Measurements from ENCODE around the gene ANKRD27.

ANKRD27 gene

GRCh38 chr19:32558607-32559228 is 116.3 kb downstream of the ANKRD27 start:
- CTCF ChIA-PET, result no interaction called here
- H3K9me3 Mint-ChIP-seq, result no peaks in the 10 kb centered on the region
- H3K27me3 Mint-ChIP-seq, result no peaks in the 10 kb centered on the region
- DNase-seq, result no peak
- H3K36me3 Mint-ChIP-seq, result no peaks in the 10 kb centered on the region
- H3K4me1 Mint-ChIP-seq, result no peaks in the 10 kb centered on the region
- H3K4me3 Mint-ChIP-seq, result no peak overlapping the region
- H3K27ac Mint-ChIP-seq, result no peak overlapping the region

GRCh38 chr19:32555786-32556185 is 119.2 kb downstream of the ANKRD27 start:
- no peaks in the 10 kb centered on the region for H3K36me3 Mint-ChIP-seq
- no peak for DNase-seq
- no peak overlapping the region for H3K4me3 Mint-ChIP-seq
- H3K4me1 Mint-ChIP-seq, result no peaks in the 10 kb centered on the region
- CTCF ChIA-PET, result interaction anchor here (1.6 kb wide), 1 partner anchor 216 kb away, joined by 4 read pairs; no protein-coding TSS in a partner anchor
- no peaks in the 10 kb centered on the region for H3K9me3 Mint-ChIP-seq
- H3K27me3 Mint-ChIP-seq, result no peaks in the 10 kb centered on the region
- no peak overlapping the region for H3K27ac Mint-ChIP-seq

GRCh38 chr19:32550666-32551065 is 124.3 kb downstream of the ANKRD27 start:
- peaks cover 5% of the 10 kb centered on the region for H3K27me3 Mint-ChIP-seq
- no peak for DNase-seq
- H3K27ac Mint-ChIP-seq, result no peak overlapping the region
- no peaks in the 10 kb centered on the region for H3K4me1 Mint-ChIP-seq
- H3K4me3 Mint-ChIP-seq, result no peak overlapping the region
- H3K36me3 Mint-ChIP-seq, result no peaks in the 10 kb centered on the region
- CTCF ChIA-PET, result no interaction called here
- H3K9me3 Mint-ChIP-seq, result no peaks in the 10 kb centered on the region
